ENCODE data around the gene ZIC1. TPM values are rescaled to one million over a fixed set of nuclear protein-coding genes. Genes with fewer than 3 reads are reported as not detected.

The ZIC1 gene
- total RNA-seq, 1 experiment from 2014 or later: not detected

GRCh38 chr3:147369661-147370123, 39.5 kb upstream of the ZIC1 start:
- Histone ChIP-seq H3K27ac (ENCODE audit: low read depth, low read length) (no peak overlapping the region), H3K9me2 (ENCODE audit: insufficient read depth) (no peaks in the 10 kb centered on the region), H2AFZ (ENCODE audit: low read depth, low read length, poor library complexity, severe bottlenecking) (no peak overlapping the region), H3K4me3 (replicated peaks in 1 of 2; ENCODE audit: low read depth in 1 of 2, low read length in 2 of 2) (no peak overlapping the region), H3K79me2 (ENCODE audit: insufficient read depth, low read length) (no peaks in the 10 kb centered on the region), H3K4me1 (ENCODE audit: control insufficient read depth in 1 of 2, insufficient read depth in 2 of 2, low read length in 2 of 2) (no peaks in the 10 kb centered on the region), H3K27me3 (ENCODE audit: insufficient read depth, low read length) (peaks cover 6% of the 10 kb centered on the region; the same call in 1 of the 2 replicates), H3K36me3 (ENCODE audit: control insufficient read depth in 1 of 2, insufficient read depth in 2 of 2, low read length in 2 of 2) (no peaks in the 10 kb centered on the region), H4K20me1 (ENCODE audit: insufficient read depth) (no peaks in the 10 kb centered on the region), H3K9me3 (ENCODE audit: control insufficient read depth in 1 of 2, insufficient read depth in 1 of 2, low read depth in 1 of 2, low read length in 2 of 2) (no peaks in the 10 kb centered on the region), H3K9ac (ENCODE audit: low read length) (no peak overlapping the region), H3K4me2 (ENCODE audit: low read length) (no peak overlapping the region)
- ChIA-PET CTCF (no interaction called here), POLR2A (no interaction called here), RAD21 (ENCODE audit: low non-redundant PET in 1 of 2, low total read pairs in 2 of 2, uncharacterized antibody in 2 of 2, unreplicated experiment in 2 of 2) (no interaction called here)
- ATAC-seq: no peak
- TF ChIP-seq YY1 (IDR thresholded peaks at IDR 0.05; ENCODE audit: extremely low read depth, insufficient replicate concordance, low read depth, low read length) (no peak), EZH2 (IDR thresholded peaks at IDR 0.05) (no peak), MAX (IDR thresholded peaks at IDR 0.05) (no peak), CTCF (IDR thresholded peaks at IDR 0.05 in 2 of 3, conservative IDR thresholded peaks at IDR 0.05 in 1 of 3; ENCODE audit: borderline replicate concordance in 1 of 3, insufficient read depth in 1 of 3, low read depth in 2 of 3, low read length in 2 of 3) (no peak)
- intact Hi-C loops (cut with micrococcal nuclease): no loop called here
- BruUV-seq (replicated peaks): no TSS peak
- DNase-seq (ENCODE audit: low read depth, low spot score): no peak

GRCh38 chr3:147370349-147370748, 38.8 kb upstream of the ZIC1 start:
- Histone ChIP-seq H4K20me1 (ENCODE audit: insufficient read depth) (no peaks in the 10 kb centered on the region), H3K9ac (ENCODE audit: low read length) (no peak overlapping the region), H3K9me2 (ENCODE audit: insufficient read depth) (no peaks in the 10 kb centered on the region), H3K27me3 (ENCODE audit: insufficient read depth, low read length) (peaks cover 6% of the 10 kb centered on the region; the same call in 1 of the 2 replicates), H3K4me3 (replicated peaks in 1 of 2; ENCODE audit: low read depth in 1 of 2, low read length in 2 of 2) (no peak overlapping the region), H3K4me1 (ENCODE audit: control insufficient read depth in 1 of 2, insufficient read depth in 2 of 2, low read length in 2 of 2) (no peaks in the 10 kb centered on the region), H3K4me2 (ENCODE audit: low read length) (no peak overlapping the region), H3K36me3 (ENCODE audit: control insufficient read depth in 1 of 2, insufficient read depth in 2 of 2, low read length in 2 of 2) (no peaks in the 10 kb centered on the region), H3K27ac (ENCODE audit: low read depth, low read length) (no peak overlapping the region), H3K79me2 (ENCODE audit: insufficient read depth, low read length) (no peaks in the 10 kb centered on the region), H2AFZ (ENCODE audit: low read depth, low read length, poor library complexity, severe bottlenecking) (no peak overlapping the region), H3K9me3 (ENCODE audit: control insufficient read depth in 1 of 2, insufficient read depth in 1 of 2, low read depth in 1 of 2, low read length in 2 of 2) (no peaks in the 10 kb centered on the region)
- intact Hi-C loops (cut with micrococcal nuclease): no loop called here
- TF ChIP-seq SP1 (IDR thresholded peaks at IDR 0.05; ENCODE audit: low read depth) (no peak), SIN3A (IDR thresholded peaks at IDR 0.05; ENCODE audit: low read depth) (no peak), ZBTB33 (IDR thresholded peaks at IDR 0.05; ENCODE audit: extremely low read depth, insufficient replicate concordance, low read length) (no peak), REST (IDR thresholded peaks at IDR 0.05; ENCODE audit: low read depth) (no peak), POLR2A (IDR thresholded peaks at IDR 0.05; ENCODE audit: borderline replicate concordance, extremely low read depth, insufficient read depth, insufficient read length) (no peak), RAD21 (IDR thresholded peaks at IDR 0.05; ENCODE audit: low read depth) (no peak)
- ChIA-PET POLR2A (no interaction called here), CTCF (interaction anchor here (0.9 kb wide), 1 partner anchor 9 kb away, joined by 4 read pairs; no protein-coding TSS in a partner anchor), RAD21 (ENCODE audit: low non-redundant PET in 1 of 2, low total read pairs in 2 of 2, uncharacterized antibody in 2 of 2, unreplicated experiment in 2 of 2) (no interaction called here)
- DNase-seq (ENCODE audit: low read depth, low spot score) (no peak), ATAC-seq (no peak)
- BruUV-seq (replicated peaks): no TSS peak

All from HCT116 (cell line).